Hepatic stellate cell (primary cell): Measurements from ENCODE around the gene ZNF771.
"Not testable (repeated sequence)": the region's sequence is repeated elsewhere in the genome, so short reads cannot be mapped to it uniquely, and the experiment has no call there.

Experiments used
- DNase-seq: peaks from one replicate; pipeline ENCODE4 v3.0.0; 2011; ENCODE audit warnings: low spot score

The ZNF771 gene

GRCh38 chr16:30376461-30376902 lies 30.9 kb upstream of the ZNF771 start:
- DNase-seq = no peak

DNA sequence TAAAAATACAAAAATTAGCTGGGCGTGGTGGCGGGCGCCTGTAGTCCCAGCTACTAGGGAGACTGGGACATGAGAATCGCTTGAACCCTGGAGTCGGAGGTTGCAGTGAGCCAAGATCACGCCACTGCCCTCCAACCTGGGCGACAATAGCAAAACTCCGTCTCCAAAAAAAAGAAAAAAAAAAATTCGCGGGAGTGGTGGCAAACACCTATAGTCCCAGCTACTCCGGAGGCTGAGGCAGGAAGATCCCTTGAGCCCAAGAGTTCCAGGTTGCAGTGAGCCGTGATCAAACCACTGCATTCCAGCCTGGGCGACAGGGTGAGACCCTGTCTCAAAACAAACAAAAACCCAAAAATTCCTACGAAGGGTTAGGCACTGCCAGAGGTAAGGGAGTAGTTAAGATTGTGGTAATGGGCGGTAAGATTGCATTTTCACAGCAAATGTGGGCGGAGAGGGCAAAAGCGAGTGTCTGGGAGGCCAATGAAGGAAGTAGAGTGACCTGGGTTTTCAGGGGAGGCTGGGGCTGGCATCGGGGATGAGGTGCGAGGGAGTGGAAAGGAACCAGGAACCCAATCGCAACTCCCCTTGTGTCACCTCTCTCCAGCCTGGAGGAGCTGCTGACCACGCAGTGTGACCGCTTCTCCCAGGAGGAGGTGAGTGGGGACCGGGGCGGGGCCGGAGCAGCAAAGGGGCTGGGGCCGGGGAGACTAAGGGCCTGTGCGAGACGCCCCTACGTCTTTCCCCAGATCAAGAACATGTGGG lies 30.2 kb upstream of the ZNF771 start:
- peak; percentile 49 for DNase-seq

- DNase-seq = peak; percentile 82
Observed at GRCh38 chr16:30377812-30378235, 29.6 kb upstream of the ZNF771 start.

- peak; percentile 98 for DNase-seq
Observed at GRCh38 chr16:30378236-30379157, 28.9 kb upstream of the ZNF771 start.

DNA sequence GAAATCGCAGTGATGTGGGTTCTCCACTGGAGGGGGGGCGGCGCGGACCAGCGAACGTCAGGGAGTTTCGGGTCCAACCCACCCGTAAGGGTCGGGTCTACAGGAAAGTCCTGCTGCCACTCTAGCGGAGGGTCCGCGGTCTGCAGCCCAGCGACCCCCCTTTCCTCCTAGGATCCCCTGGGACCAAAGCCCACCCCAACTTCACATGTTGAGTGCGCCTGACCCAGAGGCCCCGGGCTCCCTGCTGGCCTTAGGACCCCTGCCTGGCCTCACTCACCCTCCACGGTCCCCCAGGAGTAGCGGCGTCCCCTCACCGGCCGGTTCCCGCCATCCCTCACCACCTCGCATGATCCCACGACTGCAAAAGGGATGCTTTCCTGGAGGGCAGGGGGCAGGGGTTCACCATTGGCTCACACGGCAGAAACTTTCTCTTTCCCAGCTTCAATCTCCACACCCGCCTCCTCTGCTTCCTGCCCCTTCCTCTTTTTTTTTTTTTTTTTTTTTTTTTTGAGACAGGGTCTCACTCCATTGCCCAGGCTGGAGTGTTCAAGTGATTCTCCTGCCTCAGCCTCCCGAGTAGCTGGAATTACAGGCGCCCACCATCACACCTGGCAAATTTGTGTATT lies 28.1 kb upstream of the ZNF771 start:
- no peak for DNase-seq

GRCh38 chr16:30380072-30380802 lies 27.2 kb upstream of the ZNF771 start:
- DNase-seq = no peak

- DNase-seq = no peak
Observed at GRCh38 chr16:30380803-30381208, 26.6 kb upstream of the ZNF771 start.

- DNase-seq = no peak
Observed at GRCh38 chr16:30381291-30382041, 25.9 kb upstream of the ZNF771 start.

DNA sequence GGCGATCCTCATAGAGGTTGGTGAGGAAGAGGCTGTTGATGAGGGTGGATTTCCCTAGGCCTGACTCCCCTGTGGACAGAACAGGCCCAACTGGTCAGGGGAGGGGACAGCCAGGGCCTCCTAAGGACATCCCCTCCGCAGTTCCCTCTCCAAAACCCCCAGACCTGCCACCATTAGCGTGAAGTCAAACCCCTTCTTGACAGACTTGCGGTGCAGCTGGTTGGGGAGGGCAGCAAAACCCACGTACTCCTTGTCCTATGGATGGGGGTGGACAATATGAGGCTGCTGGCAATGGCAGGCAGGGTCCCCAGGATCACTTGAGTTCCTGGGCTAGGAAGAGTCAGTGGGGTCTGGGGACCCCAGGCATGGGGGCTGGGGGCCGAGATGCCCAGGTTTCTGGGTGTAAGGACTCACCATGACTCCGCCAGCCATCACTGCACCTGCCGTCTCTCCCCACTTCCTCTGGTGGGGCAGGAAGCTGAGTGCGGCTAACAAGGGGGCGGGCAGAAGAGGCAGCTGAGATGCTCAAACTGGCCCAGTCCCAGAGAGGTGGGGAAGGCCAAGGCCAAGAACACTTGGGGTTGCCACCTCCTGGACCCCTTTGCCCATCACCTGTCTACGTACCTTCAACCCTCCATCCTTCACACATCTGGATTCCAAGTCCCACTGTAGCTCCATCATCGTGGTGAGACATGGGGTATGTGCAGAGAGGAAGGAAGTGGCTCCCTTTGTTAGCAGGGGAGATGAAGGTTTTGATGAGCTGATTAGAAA lies 25.1 kb upstream of the ZNF771 start, which contains the start of gene SEPTIN1:
Gene SEPTIN1 (minus strand): TSS at position 451 of the 771 bp plus-strand sequence. CDS start 19 bp downstream, at position 432.
- no peak for DNase-seq

DNA sequence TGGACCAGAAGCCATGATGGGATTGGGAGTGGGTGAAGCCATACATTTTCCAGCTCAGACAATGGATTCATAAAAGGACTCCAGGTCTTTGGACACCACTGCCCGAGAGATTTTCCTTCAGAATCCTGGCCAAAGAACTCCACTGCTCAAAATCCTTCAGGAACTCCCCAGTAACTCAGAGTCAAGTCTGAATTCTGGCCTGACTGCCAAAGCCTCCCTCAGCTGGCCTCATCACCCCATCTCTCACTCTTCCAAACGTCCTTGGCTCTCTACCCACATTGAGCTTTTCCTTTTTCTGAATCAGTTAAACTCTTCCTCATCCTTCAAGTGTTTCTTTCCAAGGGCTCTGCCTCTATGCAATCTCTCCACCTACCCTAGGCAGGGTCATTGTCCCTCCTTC lies 23.9 kb upstream of the ZNF771 start:
- DNase-seq = no peak

DNA sequence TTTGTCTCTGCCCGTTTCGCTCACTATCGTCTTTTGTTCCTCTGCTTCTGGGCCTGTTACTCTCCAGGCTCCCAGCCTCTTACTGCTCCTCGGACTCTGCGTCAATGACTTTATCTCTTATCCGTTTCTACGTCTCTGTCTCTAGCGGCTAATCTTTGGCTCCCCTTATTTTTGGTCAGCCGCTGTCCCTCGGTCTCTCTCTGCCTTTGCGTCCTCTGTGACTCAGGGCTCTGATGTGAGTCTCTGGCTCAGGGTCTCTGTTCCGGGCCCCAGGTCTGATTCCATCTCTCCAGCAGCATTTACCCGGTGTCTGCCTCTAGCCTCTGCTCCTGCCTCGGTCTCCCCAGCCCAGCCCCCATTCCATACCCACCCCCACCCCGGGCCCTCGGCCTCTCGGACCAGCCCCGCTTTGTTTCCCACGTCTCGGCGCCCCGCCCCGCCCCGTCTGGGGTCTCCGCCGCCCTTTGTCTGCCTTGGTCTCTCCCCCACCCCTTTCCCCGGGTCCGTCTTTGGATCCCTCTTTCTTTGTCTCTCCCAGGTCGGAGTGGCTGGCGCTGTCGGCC lies 12.7 kb upstream of the ZNF771 start:
- peak; percentile 45 for DNase-seq

- peak; percentile 87 for DNase-seq
Observed at GRCh38 chr16:30395155-30395991, 12.0 kb upstream of the ZNF771 start, which contains the start of gene ZNF48. TSS of gene ZNF48 (plus strand) at chr16:30395420. CDS start at chr16:30395795, 375 bp downstream.

GRCh38 chr16:30395992-30396585 lies 11.3 kb upstream of the ZNF771 start:
- DNase-seq = no peak

- DNase-seq = not testable (repeated sequence)
Observed at GRCh38 chr16:30396627-30397026, 10.8 kb upstream of the ZNF771 start.

- DNase-seq = no peak
Observed at GRCh38 chr16:30397056-30397455, 10.3 kb upstream of the ZNF771 start.

- no peak for DNase-seq
Observed at GRCh38 chr16:30397776-30398660, 9.4 kb upstream of the ZNF771 start.
